A549 (cell line): Measurements from ENCODE around the gene ENO2. TPM values are rescaled to one million over a fixed set of nuclear protein-coding genes. Genes with fewer than 3 reads are reported as not detected.
"Not testable (repeated sequence)": the region's sequence is repeated elsewhere in the genome, so short reads cannot be mapped to it uniquely, and the experiment has no call there.

Experiments used
- ATAC-seq, 2 experiments: fragments of 200-7000 bp in 1 of 2; fragments of >200 bp in 1 of 2; cut with Nextera tagmentation in 1 of 2; cut with Tn5 transposase in 1 of 2; 3 replicates each; pipeline versions ENCODE4 v1.8.0 to v1.9.1; 2018 to 2020; ENCODE audit warnings: mild to moderate bottlenecking in 1 of 2, moderate library complexity in 1 of 2
- CTCF ChIA-PET: fragments of 300-600 bp; sonication (Branson Sonifier 250); formaldehyde crosslinking; extraction: SDS; loops from one replicate; lab custom pipeline; 2021; ENCODE audit warnings: antibody characterized with exemption, inconsistent platforms; lab: Yijun Ruan, JAX
- POLR2A ChIA-PET: fragments of 350-600 bp; formaldehyde crosslinking; extraction: SDS; loops from one replicate; lab custom pipeline; 2021; ENCODE audit warnings: antibody characterized with exemption, inconsistent platforms; lab: Yijun Ruan, JAX
- DNase-seq, 2 experiments: peaks; one replicate each; pipeline versions ENCODE4 v3.0.0 to v3.0.0-alpha.2; 2011 to 2016; ENCODE audit warnings: low read depth in 1 of 2, low spot score in 1 of 2
- FAIRE-seq: peaks from 2 replicates; lab custom pipeline; 2011; peaks lifted over from hg19 to GRCh38; lab: Jason Lieb, UNC
- H3K27ac ChIP-seq, 2 experiments: fragments of >200 bp; sonication (Bioruptor Twin); formaldehyde crosslinking; 3 replicates each; pipeline ENCODE4 v1.5.1; 2016 to 2017
- H3K4me1 ChIP-seq: fragments of >200 bp; sonication (Bioruptor Twin); formaldehyde crosslinking; 3 replicates; pipeline ENCODE4 v1.6.1; 2016
- H3K4me2 ChIP-seq: fragments of >200 bp; sonication (Bioruptor Twin); formaldehyde crosslinking; 3 replicates; pipeline ENCODE4 v1.6.1; 2016
- H3K4me3 ChIP-seq: fragments of >200 bp; sonication (Bioruptor Twin); formaldehyde crosslinking; 3 replicates; pipeline ENCODE4 v1.5.1; 2016
- H3K9me3 ChIP-seq: fragments of >200 bp; sonication (Bioruptor Twin); formaldehyde crosslinking; 3 replicates; pipeline ENCODE4 v1.6.1; 2016
- CBX2 ChIP-seq: fragments of 200-600 bp; sonication (generic); IDR thresholded peaks from 2 replicates; pipeline ENCODE4 v1.6.1; 2016; ENCODE audit warnings: low read depth, mild to moderate bottlenecking, borderline replicate concordance
- CHD2 ChIP-seq: fragments of 150-350 bp; IDR thresholded peaks from 2 replicates; pipeline ENCODE4 v1.6.1; 2014; ENCODE audit warnings: low read length; ENCODE audit not compliant: partially characterized antibody
- EHF ChIP-seq: fragments of 250-450 bp; sonication (Bioruptor Pico); IDR thresholded peaks from 2 replicates; pipeline ENCODE4 v1.5.0; 2020; ENCODE audit warnings: mild to moderate bottlenecking
- EHMT2 ChIP-seq: fragments of 200-600 bp; sonication (generic); IDR thresholded peaks from 2 replicates; pipeline ENCODE4 v1.6.1; 2016; ENCODE audit warnings: antibody characterized with exemption, low read depth, mild to moderate bottlenecking, moderate library complexity
- FOSB ChIP-seq: fragments of 250-450 bp; sonication (Bioruptor Pico); IDR thresholded peaks from 2 replicates; pipeline ENCODE4 v1.5.0; 2020; ENCODE audit warnings: mild to moderate bottlenecking, moderate library complexity
- FOXS1 ChIP-seq: fragments of 250-450 bp; sonication (Bioruptor Pico); IDR thresholded peaks from 2 replicates; pipeline ENCODE4 v1.5.0; 2020; ENCODE audit warnings: mild to moderate bottlenecking, moderate library complexity
- HDAC2 ChIP-seq: fragments of 200-600 bp; sonication (generic); IDR thresholded peaks from 2 replicates; pipeline ENCODE4 v1.6.1; 2016
- HOXA7 ChIP-seq: fragments of 250-450 bp; sonication (Bioruptor Pico); IDR thresholded peaks from 2 replicates; pipeline ENCODE4 v1.5.0; 2020; ENCODE audit warnings: mild to moderate bottlenecking, moderate library complexity
- HOXB13 ChIP-seq: fragments of 250-450 bp; sonication (Bioruptor Pico); IDR thresholded peaks from 2 replicates; pipeline ENCODE4 v1.5.0; 2020; ENCODE audit warnings: low read depth, mild to moderate bottlenecking, moderate library complexity
- JUN ChIP-seq, 2 experiments: fragments of >200 bp; sonication (Bioruptor Twin); formaldehyde crosslinking; IDR thresholded peaks; 2 replicates in 1 of 2; 3 replicates in 1 of 2; pipeline ENCODE4 v1.6.1; 2016 to 2017
- KDM5A ChIP-seq: fragments of 200-600 bp; sonication (generic); IDR thresholded peaks from 2 replicates; pipeline ENCODE4 v1.6.1; 2016; ENCODE audit warnings: antibody characterized with exemption, mild to moderate bottlenecking
- MAFK ChIP-seq: fragments of 450-650 bp; IDR thresholded peaks from 2 replicates; pipeline ENCODE4 v1.6.1; 2014; ENCODE audit not compliant: partially characterized antibody
- MYC ChIP-seq: IDR thresholded peaks from 2 replicates; pipeline ENCODE4 v1.6.1; 2012; ENCODE audit warnings: mild to moderate bottlenecking, inconsistent platforms, low read length, improper control_type of control experiment, borderline replicate concordance
- NFE2L2 ChIP-seq: fragments of 150-350 bp; conservative IDR thresholded peaks from 2 replicates; pipeline ENCODE4 v1.6.1; 2014; ENCODE audit warnings: low read length
- NPAS2 ChIP-seq: fragments of 250-450 bp; sonication (Bioruptor Pico); IDR thresholded peaks from 2 replicates; pipeline ENCODE4 v1.8.0; 2022; ENCODE audit warnings: mild to moderate bottlenecking, moderate library complexity, borderline replicate concordance
- PHF8 ChIP-seq: fragments of 200-600 bp; sonication (generic); IDR thresholded peaks from 2 replicates; pipeline ENCODE4 v1.6.1; 2016; ENCODE audit warnings: low read depth, mild to moderate bottlenecking, antibody characterized with exemption, moderate library complexity, borderline replicate concordance
- POLR2A ChIP-seq: IDR thresholded peaks from 2 replicates; pipeline ENCODE4 v1.6.1; 2012; ENCODE audit warnings: mild to moderate bottlenecking, low read length
- RFX5 ChIP-seq: fragments of 450-650 bp; IDR thresholded peaks from 2 replicates; pipeline ENCODE4 v1.7.1; 2014; ENCODE audit warnings: antibody characterized with exemption, mild to moderate bottlenecking, moderate library complexity
- RNF2 ChIP-seq: fragments of 200-600 bp; sonication (generic); IDR thresholded peaks from 2 replicates; pipeline ENCODE4 v1.6.1; 2016; ENCODE audit warnings: low read depth, mild to moderate bottlenecking, antibody characterized with exemption, moderate library complexity, borderline replicate concordance
- TFCP2L1 ChIP-seq: fragments of 250-450 bp; sonication (Bioruptor Pico); IDR thresholded peaks from 2 replicates; pipeline ENCODE4 v1.5.0; 2021; ENCODE audit warnings: mild to moderate bottlenecking
- ZFP36 ChIP-seq: fragments of 450-650 bp; IDR thresholded peaks from 2 replicates; pipeline ENCODE4 v1.6.1; 2014; ENCODE audit warnings: borderline replicate concordance; ENCODE audit not compliant: partially characterized antibody
- ZSCAN20 ChIP-seq: fragments of 250-450 bp; sonication (Bioruptor Pico); IDR thresholded peaks from 2 replicates; pipeline ENCODE4 v1.8.0; 2022; ENCODE audit warnings: mild to moderate bottlenecking, moderate library complexity
- WGBS: methylation state at CpG from one replicate; pipeline ENCODE4 v1.1.6; 2017; ENCODE audit errors: missing lambda C conversion rate; 5-methylcytosine and 5-hydroxymethylcytosine counted together
- polyA plus RNA-seq, 4 experiments: library from polyadenylated mRNA; depleted of rRNA in 3 of 4; stranded (reverse); fragments of >200 nt; fragmentation: RNase III in 1 of 4; extraction: RNeasy Plus Mini Kit Qiagen cat#74134 plus additional on column Dnase treatment in 1 of 4; gene quantifications; 2 replicates in 3 of 4; 3 replicates in 1 of 4; pipeline ENCODE4 v1.2.3, GENCODE V29; 2011 to 2017
- TF ChIP-seq, protein P1 (sequence below): fragments of 150-350 bp; IDR thresholded peaks from 2 replicates; pipeline ENCODE4 v1.6.1; 2014; ENCODE audit warnings: low read depth, mild to moderate bottlenecking, low read length
- TF ChIP-seq, protein P2 (sequence below): fragments of >200 bp; sonication (Bioruptor Twin); formaldehyde crosslinking; IDR thresholded peaks from 2 replicates; pipeline ENCODE4 v1.6.1; 2016

Gene ENO2
- polyA plus RNA-seq, 2 of the 4 experiments (the other 2 are of a cell fraction): 26.2 to 38.6 TPM

DNA sequence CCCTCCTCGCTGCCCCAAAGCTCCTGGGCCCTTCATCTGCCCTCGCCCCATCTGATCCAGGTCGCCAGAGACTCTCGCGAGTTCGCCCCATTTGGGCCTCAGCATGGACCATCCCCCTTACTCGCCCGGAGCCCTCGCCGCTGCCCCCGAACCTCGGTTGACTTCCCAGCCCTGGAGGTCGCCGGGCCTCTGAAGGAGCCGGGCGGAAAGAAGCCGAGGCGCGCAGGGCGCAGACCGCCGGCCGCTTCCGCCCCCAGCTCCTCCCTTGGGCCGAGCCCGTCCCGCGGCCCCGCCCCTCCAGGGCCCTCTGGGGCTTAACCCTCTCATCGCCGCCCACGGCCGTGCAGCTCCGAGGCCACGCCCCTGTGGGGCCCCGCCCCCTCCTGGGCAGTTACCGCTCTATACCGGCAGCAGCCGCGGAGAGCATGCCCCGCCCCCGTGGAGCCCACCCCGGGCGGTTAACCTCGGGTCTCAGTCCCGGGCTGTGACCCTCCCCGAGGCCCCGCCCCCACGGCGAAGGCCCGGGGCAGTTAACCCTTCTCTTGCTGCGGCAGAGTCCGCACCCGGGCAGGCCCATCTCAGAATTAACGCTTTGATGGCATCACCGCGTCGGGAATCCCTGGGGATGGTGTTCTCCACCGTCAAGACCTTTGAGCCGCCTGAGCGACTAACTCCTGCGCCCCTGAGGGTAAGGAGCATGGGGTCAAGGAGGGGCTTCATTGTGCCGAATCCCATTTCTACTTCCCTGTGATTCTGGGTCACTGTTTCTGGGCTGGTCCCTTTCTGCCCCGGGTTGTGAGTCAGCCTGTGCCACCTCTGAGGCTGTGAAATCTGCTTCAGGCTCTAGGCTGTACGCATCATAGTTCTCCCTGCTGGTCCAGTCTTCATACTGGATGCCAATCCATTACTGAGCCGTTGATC lies 41.0 kb upstream of the ENO2 start, which contains the start of gene SPSB2 (continued):
- TF ChIP-seq FOXS1 (CRISPR knock-in tag) (no peak), JUN (IDR thresholded peaks at IDR 0.05) (peak in 1 of 2 experiments; percentile 66; a peak in 4 of 5 replicates), CHD2 (peak; percentile 71), MYC (peak; percentile 64; the same call in 1 of the 2 replicates)
- TF ChIP-seq, protein P1, sequence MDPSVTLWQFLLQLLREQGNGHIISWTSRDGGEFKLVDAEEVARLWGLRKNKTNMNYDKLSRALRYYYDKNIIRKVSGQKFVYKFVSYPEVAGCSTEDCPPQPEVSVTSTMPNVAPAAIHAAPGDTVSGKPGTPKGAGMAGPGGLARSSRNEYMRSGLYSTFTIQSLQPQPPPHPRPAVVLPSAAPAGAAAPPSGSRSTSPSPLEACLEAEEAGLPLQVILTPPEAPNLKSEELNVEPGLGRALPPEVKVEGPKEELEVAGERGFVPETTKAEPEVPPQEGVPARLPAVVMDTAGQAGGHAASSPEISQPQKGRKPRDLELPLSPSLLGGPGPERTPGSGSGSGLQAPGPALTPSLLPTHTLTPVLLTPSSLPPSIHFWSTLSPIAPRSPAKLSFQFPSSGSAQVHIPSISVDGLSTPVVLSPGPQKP: no peak

DNA sequence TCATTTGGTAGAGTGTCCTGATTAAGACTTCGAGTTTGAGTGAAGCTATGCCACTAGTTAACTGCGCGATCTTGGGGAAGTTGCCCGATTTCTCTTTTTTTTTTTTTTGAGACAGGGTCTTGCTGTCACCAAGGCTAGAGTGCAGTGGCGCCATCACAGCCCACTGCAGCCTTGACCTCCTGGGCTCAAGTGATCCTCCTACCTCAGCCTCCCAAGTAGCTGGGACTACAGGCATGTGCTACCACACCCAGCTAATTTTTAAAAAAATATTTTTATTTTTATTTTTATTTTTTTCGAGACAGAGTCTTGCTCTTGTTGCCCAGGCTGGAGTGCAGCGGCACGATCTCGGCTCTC lies 40.4 kb upstream of the ENO2 start:
- Histone ChIP-seq H3K4me3 (peak overlapping the region; percentile 77), H3K4me1 (peaks cover 41% of the 10 kb centered on the region), H3K27ac (peak overlapping the region; percentile 93 to 94), H3K4me2 (peak overlapping the region; percentile 100)
- not testable (repeated sequence) for DNase-seq, FAIRE-seq, ATAC-seq, H3K9me3 ChIP-seq
- 13% methylated on average over 9 of the region's 9 CpGs for WGBS
- POLR2A ChIA-PET: interaction anchor here (6.0 kb wide), 1 partner anchor 18 kb away, joined by 105 read pairs; no protein-coding TSS in a partner anchor
- CTCF ChIA-PET: interaction anchor here (1.0 to 17.9 kb wide), 7 partner anchors 10 to 88 kb away, joined by 3 to 399 read pairs (median 51); partner anchors contain the start of genes ATN1, CDCA3, ENO2 and LRRC23

DNA sequence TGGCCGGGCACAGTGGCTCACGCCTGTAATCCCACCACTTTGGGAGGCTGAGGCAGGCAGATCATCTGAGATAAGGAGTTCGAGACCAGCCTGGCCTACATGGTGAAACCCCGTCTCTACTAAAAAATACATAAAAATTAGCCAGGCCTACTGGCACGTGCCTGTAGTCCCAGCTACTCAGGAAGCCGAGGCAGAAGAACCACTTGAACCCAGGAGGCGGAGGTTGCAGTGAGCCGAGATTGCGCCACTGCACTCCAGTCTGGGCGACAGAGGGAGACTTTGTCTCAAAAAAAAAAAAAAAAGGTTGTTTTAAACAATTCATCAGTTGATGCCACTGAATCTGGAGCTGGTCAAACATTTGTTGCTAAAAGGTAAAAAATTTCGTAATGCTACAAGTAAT lies 34.6 kb upstream of the ENO2 start:
- Histone ChIP-seq H3K4me2 (peak overlapping the region; percentile 81; the same call in 2 of the 3 replicates), H3K4me1 (peaks cover 34% of the 10 kb centered on the region)
- FAIRE-seq: not testable (repeated sequence)

DNA sequence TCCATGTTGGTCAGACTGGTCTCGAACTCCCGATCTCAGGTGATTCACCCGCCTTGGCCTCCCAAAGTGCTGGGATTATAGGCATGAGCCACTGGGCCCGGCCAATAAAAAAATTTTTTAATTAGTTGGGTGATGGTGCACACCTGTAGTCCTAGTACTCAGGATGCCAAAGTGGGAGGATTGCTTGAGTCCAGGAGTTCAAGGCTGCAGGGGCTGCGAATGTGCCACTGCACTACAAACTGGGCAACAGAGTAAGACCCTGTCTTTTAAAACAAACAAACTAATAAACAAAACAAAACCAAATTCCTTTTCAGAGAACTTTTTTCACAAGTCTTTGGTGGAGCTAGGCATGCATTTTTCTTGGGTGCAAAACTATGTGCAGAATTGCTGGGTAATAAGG lies 31.1 kb upstream of the ENO2 start:
- Histone ChIP-seq H3K27ac (peak overlapping the region in 1 of 2 experiments; percentile 16; a peak in 1 of 6 replicates), H3K4me1 (peaks cover 60% of the 10 kb centered on the region), H3K4me3 (no peak overlapping the region), H3K4me2 (no peak overlapping the region), H3K9me3 (no peaks in the 10 kb centered on the region)
- POLR2A ChIA-PET: interaction anchor here (1.8 kb wide), 1 partner anchor 11 kb away, joined by 15 read pairs; the partner anchor contains the start of gene SPSB2
- WGBS: 98% methylated on average over 5 of the region's 5 CpGs
- TF ChIP-seq NPAS2 (CRISPR knock-in tag): no peak
- no peak for DNase-seq
- ATAC-seq: no peak
- FAIRE-seq: no peak
- CTCF ChIA-PET: interaction anchor here (0.7 to 17.9 kb wide), 4 partner anchors 8 to 41 kb away, joined by 3 to 399 read pairs (median 70); partner anchors contain the start of gene SPSB2

More for the DNA sequence above, 34.6 kb upstream of the ENO2 start:
- not testable (repeated sequence) for H3K9me3 ChIP-seq, H3K4me3 ChIP-seq, ATAC-seq, DNase-seq
- peak overlapping the region; percentile 87 to 94 for H3K27ac ChIP-seq
- 94% methylated on average over 11 of the region's 11 CpGs for WGBS
- ChIA-PET CTCF (interaction anchor here (0.6 to 17.9 kb wide), 5 partner anchors 9 to 440 kb away, joined by 3 to 399 read pairs (median 4); partner anchors contain the start of gene SPSB2), POLR2A (interaction anchor here (1.2 to 2.4 kb wide), 2 partner anchors 12 kb away, joined by 8 read pairs; partner anchors contain the start of gene TPI1)

DNA sequence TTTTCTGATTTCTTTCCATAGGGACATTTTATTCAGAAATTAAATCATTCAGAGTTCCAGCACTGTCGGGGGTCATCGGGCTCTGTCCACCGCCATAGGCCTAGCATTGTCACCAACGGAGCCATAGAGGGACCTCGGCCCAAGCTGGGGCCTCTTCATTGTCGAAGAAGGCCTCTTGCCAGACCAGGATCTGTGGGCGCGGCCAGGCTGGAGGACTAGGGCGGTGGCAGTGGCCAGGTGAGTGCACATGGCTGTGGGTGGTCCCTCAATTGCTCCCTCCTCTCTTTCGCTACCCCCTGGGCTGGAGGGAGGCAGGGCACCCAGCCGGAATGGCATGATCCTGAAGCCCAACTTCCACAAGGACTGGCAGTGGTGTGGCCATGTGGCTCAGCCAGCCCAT lies 30.7 kb upstream of the ENO2 start:
- no peak for ATAC-seq
- peaks cover 64% of the 10 kb centered on the region for H3K4me1 ChIP-seq
- H3K27ac ChIP-seq: peak overlapping the region; percentile 84 to 91; a peak in 3 of 6 replicates
- DNase-seq: no peak
- 96% methylated on average over 11 of the region's 11 CpGs for WGBS
- FAIRE-seq: no peak
- H3K4me2 ChIP-seq: no peak overlapping the region
- H3K9me3 ChIP-seq: no peaks in the 10 kb centered on the region
- POLR2A ChIA-PET: no interaction called here
- CTCF ChIA-PET: interaction anchor here (1.1 to 17.9 kb wide), 3 partner anchors 7 to 13 kb away, joined by 4 to 399 read pairs (median 136); partner anchors contain the start of gene SPSB2
- no peak overlapping the region for H3K4me3 ChIP-seq
- TF ChIP-seq JUN (IDR thresholded peaks at IDR 0.05) (no peak), FOSB (CRISPR knock-in tag) (no peak), ZSCAN20 (no peak), HOXB13 (CRISPR knock-in tag) (no peak), KDM5A (no peak), CBX2 (no peak), EHMT2 (no peak), HOXA7 (no peak), TFCP2L1 (CRISPR knock-in tag) (no peak), PHF8 (no peak), POLR2A (no peak), HDAC2 (no peak), MAFK (no peak), NFE2L2 (no peak), EHF (CRISPR knock-in tag) (no peak), RNF2 (no peak), RFX5 (no peak), NPAS2 (CRISPR knock-in tag) (no peak), ZFP36 (no peak)
- TF ChIP-seq, protein P2, sequence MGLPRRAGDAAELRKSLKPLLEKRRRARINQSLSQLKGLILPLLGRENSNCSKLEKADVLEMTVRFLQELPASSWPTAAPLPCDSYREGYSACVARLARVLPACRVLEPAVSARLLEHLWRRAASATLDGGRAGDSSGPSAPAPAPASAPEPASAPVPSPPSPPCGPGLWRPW: no peak
